Mesendoderm (in vitro differentiated cells): ENCODE results near the gene POLR2L.

Source experiments
- DNase-seq: peaks from one replicate; pipeline ENCODE4 v3.0.0; 2013
- H2AK5ac ChIP-seq: 2 replicates; pipeline ENCODE4 v1.6.1; 2013; ENCODE audit warnings: low read length, inconsistent platforms
- H2BK120ac ChIP-seq: 2 replicates; pipeline ENCODE4 v1.6.1; 2013; ENCODE audit warnings: low read depth, mild to moderate bottlenecking, low read length, moderate library complexity, mixed read lengths
- H2BK15ac ChIP-seq: replicated peaks from 2 replicates; pipeline ENCODE4 v1.6.1; 2013; ENCODE audit warnings: low read depth, mild to moderate bottlenecking, moderate library complexity
- H2BK5ac ChIP-seq: 2 replicates; pipeline ENCODE4 v1.6.1; 2013; ENCODE audit warnings: low read length, inconsistent platforms
- H3K18ac ChIP-seq: 2 replicates; pipeline ENCODE4 v1.6.1; 2013; ENCODE audit warnings: mild to moderate bottlenecking, low read length, mixed read lengths
- H3K23ac ChIP-seq: one replicate; pipeline ENCODE4 v1.6.1; 2013; ENCODE audit warnings: low read length
- H3K27ac ChIP-seq: 2 replicates; pipeline ENCODE4 v1.5.1; 2013; ENCODE audit warnings: low read depth, mild to moderate bottlenecking, inconsistent platforms, low read length, moderate library complexity
- H3K27me3 ChIP-seq: 2 replicates; pipeline ENCODE4 v1.6.1; 2013; ENCODE audit warnings: low read length, control low read depth, mild to moderate bottlenecking, inconsistent platforms; ENCODE audit not compliant: insufficient read depth, poor library complexity
- H3K36me3 ChIP-seq: 2 replicates; pipeline ENCODE4 v1.6.1; 2013; ENCODE audit warnings: low read length, inconsistent platforms; ENCODE audit not compliant: control insufficient read depth, insufficient read depth
- H3K4ac ChIP-seq: one replicate; pipeline ENCODE4 v1.6.1; 2013; ENCODE audit warnings: low read depth, mild to moderate bottlenecking, low read length, moderate library complexity
- H3K4me1 ChIP-seq: 2 replicates; pipeline ENCODE4 v1.6.1; 2013; ENCODE audit warnings: low read depth, low read length, inconsistent platforms; ENCODE audit not compliant: control insufficient read depth
- H3K4me2 ChIP-seq: 2 replicates; pipeline ENCODE4 v1.6.1; 2013; ENCODE audit warnings: low read length
- H3K4me3 ChIP-seq: 2 replicates; pipeline ENCODE4 v1.5.1; 2013; ENCODE audit warnings: mild to moderate bottlenecking, low read length
- H3K56ac ChIP-seq: one replicate; pipeline ENCODE4 v1.6.1; 2013; ENCODE audit warnings: low read length
- H3K79me1 ChIP-seq: 2 replicates; pipeline ENCODE4 v1.6.1; 2013; ENCODE audit warnings: low read length, inconsistent platforms
- H3K79me2 ChIP-seq: 2 replicates; pipeline ENCODE4 v1.6.1; 2013; ENCODE audit warnings: mild to moderate bottlenecking, low read length; ENCODE audit not compliant: control insufficient read depth, insufficient read depth
- H3K9ac ChIP-seq: 2 replicates; pipeline ENCODE4 v1.6.1; 2013; ENCODE audit warnings: low read length, inconsistent platforms
- H4K5ac ChIP-seq: one replicate; pipeline ENCODE4 v1.6.1; 2013; ENCODE audit warnings: low read length
- H4K8ac ChIP-seq: one replicate; pipeline ENCODE4 v1.6.1; 2013; ENCODE audit warnings: low read depth, mild to moderate bottlenecking, control low read depth, low read length, moderate library complexity
- WGBS: extraction: QIAGEN DNeasy Blood & Tissue Kit; methylation state at CpG from one replicate; pipeline ENCODE4 v1.1.7; 2013; ENCODE audit warnings: low lambda C conversion rate, missing lambda C conversion rate; ENCODE audit not compliant: insufficient coverage; ENCODE audit errors: extremely low coverage; 5-methylcytosine and 5-hydroxymethylcytosine counted together

Gene POLR2L

DNA sequence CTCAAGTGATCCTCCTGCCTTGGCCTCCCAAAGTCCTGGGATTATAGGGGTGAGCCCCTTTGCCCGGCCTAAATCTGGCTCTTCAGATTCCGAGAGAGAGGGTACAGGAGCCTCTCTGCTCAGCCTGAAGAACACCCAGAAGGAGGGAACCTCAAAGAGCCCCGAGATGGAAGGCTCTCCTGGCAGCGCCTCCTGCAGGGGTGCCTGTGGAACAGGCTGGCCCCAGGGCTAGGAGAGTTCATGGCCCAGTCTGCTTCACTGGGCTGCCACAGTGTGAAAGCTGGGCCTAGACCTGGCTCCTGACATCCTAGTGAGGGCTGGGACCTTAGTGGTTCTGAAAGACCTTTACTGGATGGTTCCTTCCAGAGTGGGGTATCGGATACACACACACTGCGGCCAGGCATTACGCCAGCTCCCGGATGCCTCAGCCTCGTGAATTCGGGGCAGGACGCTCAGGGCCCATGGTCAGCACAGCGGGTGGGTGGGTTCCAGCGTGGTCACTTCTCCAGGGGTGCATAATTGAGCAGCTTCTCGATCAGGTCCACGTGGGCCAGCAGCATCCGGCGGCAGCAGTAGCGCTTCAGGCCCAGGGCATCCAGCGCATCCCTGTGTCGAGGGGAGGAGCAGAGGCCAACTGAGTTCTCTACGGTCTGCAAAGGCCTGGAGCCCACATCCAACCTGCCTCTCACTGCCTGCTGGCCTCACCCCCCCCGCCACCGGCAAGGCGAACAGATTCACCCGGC lies 2.3 kb downstream of the POLR2L start:
- Histone ChIP-seq H3K27ac (no peak overlapping the region), H4K8ac (no peak overlapping the region), H3K79me2 (peaks cover 16% of the 10 kb centered on the region), H3K4me1 (peaks cover 4% of the 10 kb centered on the region), H2BK15ac (no peak overlapping the region), H2AK5ac (no peak overlapping the region), H3K56ac (no peak overlapping the region), H3K36me3 (peaks cover 10% of the 10 kb centered on the region), H2BK120ac (no peak overlapping the region), H3K4me2 (no peak overlapping the region), H3K79me1 (peaks cover 7% of the 10 kb centered on the region), H4K5ac (no peak overlapping the region), H2BK5ac (no peak overlapping the region), H3K4me3 (no peak overlapping the region), H3K23ac (no peak overlapping the region), H3K18ac (no peak overlapping the region), H3K27me3 (no peaks in the 10 kb centered on the region), H3K9ac (no peak overlapping the region), H3K4ac (no peak overlapping the region)
- no peak for DNase-seq
- no CpG with 5 or more reads among the region's 25 CpGs for WGBS

DNA sequence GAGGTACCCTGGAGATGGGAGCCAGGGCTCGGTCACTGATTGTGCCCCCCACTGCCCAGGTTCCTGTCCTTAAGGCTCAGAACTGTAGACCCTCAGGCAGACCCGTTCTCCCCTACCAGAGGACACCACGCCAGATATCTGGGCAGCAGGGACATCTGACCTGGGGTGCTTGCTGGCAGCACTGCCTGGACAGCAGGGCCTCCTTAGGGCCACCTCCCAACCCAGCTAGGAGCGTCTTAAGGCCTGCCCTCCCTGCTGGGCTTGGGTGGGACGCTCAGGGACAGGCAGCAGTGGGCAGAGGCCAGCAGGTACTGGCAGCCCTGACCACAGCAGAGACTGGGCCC lies 3.1 kb downstream of the POLR2L start:
- H3K36me3 ChIP-seq, result peaks cover 10% of the 10 kb centered on the region
- no peak overlapping the region for H3K27ac ChIP-seq
- DNase-seq, result no peak
- H3K4me3 ChIP-seq, result no peak overlapping the region
- no peak overlapping the region for H3K9ac ChIP-seq
- H3K18ac ChIP-seq, result no peak overlapping the region
- H3K79me1 ChIP-seq, result peaks cover 9% of the 10 kb centered on the region
- H2AK5ac ChIP-seq, result no peak overlapping the region
- H3K4me2 ChIP-seq, result no peak overlapping the region
- no peak overlapping the region for H2BK5ac ChIP-seq
- no peak overlapping the region for H3K56ac ChIP-seq
- no peak overlapping the region for H3K4ac ChIP-seq
- H3K4me1 ChIP-seq, result peaks cover 2% of the 10 kb centered on the region
- no peak overlapping the region for H2BK120ac ChIP-seq
- peaks cover 16% of the 10 kb centered on the region for H3K79me2 ChIP-seq
- no peak overlapping the region for H2BK15ac ChIP-seq
- no peak overlapping the region for H4K5ac ChIP-seq
- H4K8ac ChIP-seq, result no peak overlapping the region
- WGBS, result no CpG with 5 or more reads among the region's 5 CpGs
- no peaks in the 10 kb centered on the region for H3K27me3 ChIP-seq
- no peak overlapping the region for H3K23ac ChIP-seq

DNA sequence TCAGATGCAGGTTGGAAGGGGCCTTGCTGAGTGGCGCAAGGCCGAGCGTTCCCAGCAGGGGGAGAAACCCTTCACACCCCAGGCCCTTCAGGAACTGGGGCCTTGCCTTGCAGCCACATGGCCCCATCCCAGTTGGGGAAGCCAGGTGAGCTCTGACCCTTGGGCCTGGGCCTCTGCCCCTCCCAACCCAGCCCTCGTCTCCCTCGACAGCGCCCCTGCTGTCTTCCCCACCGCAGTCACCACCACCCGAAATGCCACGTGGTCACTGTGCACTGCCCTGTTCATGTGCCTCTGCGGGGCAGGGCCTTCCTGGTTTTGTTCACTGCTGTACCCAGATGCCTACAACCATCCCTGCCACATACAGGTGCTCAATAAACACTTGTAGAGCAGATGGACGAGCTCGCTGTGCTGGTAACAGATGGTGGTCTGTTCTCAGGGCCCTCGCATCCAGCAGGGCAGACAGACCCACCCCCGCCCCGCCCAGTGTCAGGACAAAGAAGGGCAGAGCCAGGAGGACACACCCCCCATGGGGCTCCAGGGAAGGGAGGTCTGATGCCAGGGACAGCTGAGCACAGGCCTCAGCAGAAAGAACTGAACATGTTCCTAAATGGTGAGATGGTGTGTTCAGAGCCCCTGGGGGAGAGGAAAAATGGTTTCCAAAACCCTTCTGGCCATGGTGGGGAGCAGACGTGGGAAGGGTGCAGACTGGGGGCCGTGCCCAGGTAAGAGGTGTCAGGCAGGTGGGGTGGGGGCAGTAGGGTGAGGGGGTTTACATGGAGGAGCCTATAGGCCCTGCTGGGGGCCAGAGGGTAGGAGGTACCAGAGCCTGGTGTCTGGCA lies 3.7 kb downstream of the POLR2L start:
- H3K4me1 ChIP-seq, result peaks cover 3% of the 10 kb centered on the region

GRCh38 chr11:837990-838307 lies 4.4 kb downstream of the POLR2L start:
- no CpG with 5 or more reads among the region's 8 CpGs for WGBS
- Histone ChIP-seq H3K23ac (no peak overlapping the region), H3K79me2 (peaks cover 16% of the 10 kb centered on the region), H3K79me1 (peaks cover 9% of the 10 kb centered on the region), H3K4me2 (no peak overlapping the region), H2AK5ac (no peak overlapping the region), H3K4ac (no peak overlapping the region), H3K36me3 (peaks cover 10% of the 10 kb centered on the region), H3K4me3 (no peak overlapping the region), H3K27ac (no peak overlapping the region), H2BK5ac (no peak overlapping the region), H2BK120ac (no peak overlapping the region), H3K18ac (no peak overlapping the region), H3K27me3 (no peaks in the 10 kb centered on the region), H2BK15ac (no peak overlapping the region), H3K9ac (no peak overlapping the region), H3K4me1 (peaks cover 3% of the 10 kb centered on the region), H4K5ac (no peak overlapping the region), H4K8ac (no peak overlapping the region), H3K56ac (no peak overlapping the region)
- DNase-seq, result no peak

More for the DNA sequence above, 3.7 kb downstream of the POLR2L start:
- Histone ChIP-seq H3K79me2 (peaks cover 16% of the 10 kb centered on the region), H3K4ac (no peak overlapping the region), H3K23ac (no peak overlapping the region), H4K8ac (no peak overlapping the region), H3K9ac (no peak overlapping the region), H3K79me1 (peaks cover 9% of the 10 kb centered on the region), H2AK5ac (no peak overlapping the region), H3K18ac (no peak overlapping the region), H3K4me2 (no peak overlapping the region), H3K36me3 (peaks cover 10% of the 10 kb centered on the region), H2BK5ac (no peak overlapping the region), H3K4me3 (no peak overlapping the region), H3K27ac (no peak overlapping the region), H3K56ac (peak overlapping the region; percentile 42), H4K5ac (no peak overlapping the region), H2BK120ac (no peak overlapping the region), H3K27me3 (no peaks in the 10 kb centered on the region), H2BK15ac (no peak overlapping the region)
- no CpG with 5 or more reads among the region's 17 CpGs for WGBS
- no peak for DNase-seq

- no CpG with 5 or more reads among the region's 22 CpGs for WGBS
- Histone ChIP-seq H3K4me3 (no peak overlapping the region), H3K4ac (no peak overlapping the region), H3K23ac (no peak overlapping the region), H2BK15ac (no peak overlapping the region), H2AK5ac (no peak overlapping the region), H4K8ac (no peak overlapping the region), H4K5ac (no peak overlapping the region), H2BK5ac (no peak overlapping the region), H3K36me3 (peaks cover 10% of the 10 kb centered on the region), H3K56ac (no peak overlapping the region), H3K9ac (no peak overlapping the region), H2BK120ac (no peak overlapping the region), H3K27ac (no peak overlapping the region), H3K79me2 (peaks cover 16% of the 10 kb centered on the region), H3K27me3 (no peaks in the 10 kb centered on the region), H3K4me2 (no peak overlapping the region), H3K79me1 (peaks cover 9% of the 10 kb centered on the region), H3K18ac (no peak overlapping the region), H3K4me1 (peaks cover 3% of the 10 kb centered on the region)
- no peak for DNase-seq
Observed at GRCh38 chr11:837189-837989, 4.9 kb downstream of the POLR2L start.
